GM12872 (cell line): ENCODE measurements around the gene KRT4.

Experiments used
- TF ChIP-seq, protein P1 (sequence below): IDR thresholded peaks from 3 replicates; pipeline ENCODE4 v1.5.1; 2011; ENCODE audit warnings: low read depth, mild to moderate bottlenecking, low read length, moderate library complexity; ENCODE audit not compliant: insufficient read depth

The KRT4 gene

GRCh38 chr12:52850681-52851080 is 36.8 kb upstream of the KRT4 start:
- TF ChIP-seq, protein P1, sequence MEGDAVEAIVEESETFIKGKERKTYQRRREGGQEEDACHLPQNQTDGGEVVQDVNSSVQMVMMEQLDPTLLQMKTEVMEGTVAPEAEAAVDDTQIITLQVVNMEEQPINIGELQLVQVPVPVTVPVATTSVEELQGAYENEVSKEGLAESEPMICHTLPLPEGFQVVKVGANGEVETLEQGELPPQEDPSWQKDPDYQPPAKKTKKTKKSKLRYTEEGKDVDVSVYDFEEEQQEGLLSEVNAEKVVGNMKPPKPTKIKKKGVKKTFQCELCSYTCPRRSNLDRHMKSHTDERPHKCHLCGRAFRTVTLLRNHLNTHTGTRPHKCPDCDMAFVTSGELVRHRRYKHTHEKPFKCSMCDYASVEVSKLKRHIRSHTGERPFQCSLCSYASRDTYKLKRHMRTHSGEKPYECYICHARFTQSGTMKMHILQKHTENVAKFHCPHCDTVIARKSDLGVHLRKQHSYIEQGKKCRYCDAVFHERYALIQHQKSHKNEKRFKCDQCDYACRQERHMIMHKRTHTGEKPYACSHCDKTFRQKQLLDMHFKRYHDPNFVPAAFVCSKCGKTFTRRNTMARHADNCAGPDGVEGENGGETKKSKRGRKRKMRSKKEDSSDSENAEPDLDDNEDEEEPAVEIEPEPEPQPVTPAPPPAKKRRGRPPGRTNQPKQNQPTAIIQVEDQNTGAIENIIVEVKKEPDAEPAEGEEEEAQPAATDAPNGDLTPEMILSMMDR: no peak

DNA sequence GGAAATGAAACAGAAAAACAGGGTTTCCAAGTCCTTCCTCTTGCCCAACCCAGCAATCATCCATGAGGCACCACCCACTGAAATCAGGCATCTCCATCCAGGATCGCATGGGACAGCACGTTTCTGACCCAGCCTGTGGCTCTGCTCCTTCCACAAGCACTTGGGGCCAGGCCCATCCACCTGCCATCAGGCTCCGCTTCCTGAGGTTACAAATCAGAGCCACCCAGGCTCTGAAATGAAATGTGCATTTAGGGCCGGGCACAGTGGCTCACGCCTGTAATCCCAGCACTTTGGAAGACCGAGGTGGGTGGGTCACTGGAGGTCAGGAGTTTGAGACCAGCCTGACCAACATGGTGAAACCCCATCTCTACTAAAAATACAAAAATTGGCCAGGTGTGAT is 35.6 kb upstream of the KRT4 start:
- TF ChIP-seq, protein P1: no peak

DNA sequence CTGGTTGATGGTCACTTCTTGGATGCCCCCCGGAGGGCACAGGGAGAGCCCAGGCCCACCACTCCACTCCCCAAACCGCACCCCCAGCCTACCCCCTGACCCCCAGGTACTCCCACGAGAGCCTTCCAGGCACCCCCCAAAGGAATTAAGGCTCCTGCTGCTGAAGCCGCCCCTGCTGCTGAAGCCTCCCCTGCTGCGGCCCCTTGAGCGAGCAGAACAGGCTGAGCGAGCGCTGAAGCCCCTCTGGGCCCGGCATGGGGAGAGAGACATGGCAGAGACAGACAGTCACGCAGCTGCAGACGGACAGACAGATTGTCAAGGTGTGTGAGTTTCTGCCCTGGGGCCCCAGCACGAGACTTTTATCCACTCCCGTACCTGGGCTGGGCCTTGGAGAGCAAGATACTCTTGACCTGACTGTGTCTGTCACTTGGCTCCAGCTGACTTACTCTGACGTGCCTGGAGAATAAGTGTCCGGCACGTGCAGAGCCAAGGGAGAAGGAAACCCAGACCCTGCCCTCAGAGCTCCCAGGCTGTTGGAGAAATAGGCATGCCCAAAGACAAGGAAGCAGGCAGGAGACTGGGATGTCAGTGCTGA is 34.8 kb upstream of the KRT4 start, which contains the start of gene KRT78:
Gene KRT78 (minus strand): TSS at position 334 of the 595 bp plus-strand sequence. CDS start 64 bp downstream, at position 270.
- TF ChIP-seq, protein P1: no peak

DNA sequence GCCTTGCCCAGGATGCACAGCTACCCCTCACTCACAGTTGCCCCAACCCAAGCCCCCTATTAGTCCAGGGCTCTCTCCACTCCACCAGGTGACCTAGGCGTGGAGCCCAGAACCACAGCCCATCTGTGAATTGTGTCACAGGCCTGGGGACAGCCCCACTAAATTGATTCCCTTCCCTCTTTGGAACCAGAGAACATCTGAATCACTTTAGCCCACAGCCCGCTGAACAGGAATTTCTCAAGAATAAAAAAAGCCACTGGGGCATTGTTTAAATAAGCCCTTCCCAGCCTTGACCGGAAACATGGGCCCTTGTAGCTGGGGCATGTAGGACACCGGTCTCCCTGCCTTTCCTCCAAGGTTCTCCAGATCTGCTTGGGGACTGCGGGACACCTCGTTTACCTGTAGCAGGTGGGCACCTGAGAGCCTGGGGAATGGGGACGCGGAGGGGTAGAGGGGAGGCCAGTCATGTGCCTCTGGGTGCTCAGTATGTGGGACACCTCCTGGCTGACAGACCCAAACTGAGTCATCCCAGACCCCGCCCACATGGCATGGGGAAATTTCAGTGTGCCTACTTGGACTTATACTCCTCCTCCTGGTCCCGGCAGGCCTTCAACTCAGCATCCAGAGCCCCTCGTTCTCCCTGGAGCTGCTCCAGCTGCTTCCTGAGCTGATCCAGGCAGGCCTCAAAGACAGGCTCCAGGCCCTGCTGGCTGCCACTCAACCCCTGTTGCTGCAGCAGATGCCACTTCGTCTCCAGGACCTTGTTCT is 33.6 kb upstream of the KRT4 start:
- TF ChIP-seq, protein P1: no peak

- TF ChIP-seq, protein P1: no peak
Measured at GRCh38 chr12:52846356-52846970, 32.5 kb upstream of the KRT4 start.

GRCh38 chr12:52845946-52846345 is 32.0 kb upstream of the KRT4 start:
- TF ChIP-seq, protein P1: no peak

DNA sequence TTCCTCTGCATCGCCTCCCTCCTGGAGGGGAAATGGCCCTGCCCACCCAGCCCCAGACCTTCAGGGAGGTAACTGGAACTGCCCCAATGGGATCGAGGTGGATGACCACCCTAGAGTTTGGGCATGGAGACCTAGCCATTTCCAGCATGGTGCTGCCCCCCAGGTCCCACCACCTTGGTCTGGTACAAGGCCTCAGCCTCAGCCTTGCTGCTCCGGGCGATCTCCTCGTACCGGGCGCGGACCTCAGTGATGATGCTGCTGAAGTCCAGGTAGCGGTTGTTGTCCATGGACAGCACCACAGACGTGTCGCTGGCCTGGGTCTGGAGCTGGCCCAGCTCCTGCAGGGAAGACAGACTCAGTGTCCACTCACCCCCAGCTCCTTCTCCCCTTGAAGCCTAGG is 30.5 kb upstream of the KRT4 start:
- TF ChIP-seq, protein P1: no peak
